ENCODE results near the gene RNF220.

The RNF220 gene

DNA sequence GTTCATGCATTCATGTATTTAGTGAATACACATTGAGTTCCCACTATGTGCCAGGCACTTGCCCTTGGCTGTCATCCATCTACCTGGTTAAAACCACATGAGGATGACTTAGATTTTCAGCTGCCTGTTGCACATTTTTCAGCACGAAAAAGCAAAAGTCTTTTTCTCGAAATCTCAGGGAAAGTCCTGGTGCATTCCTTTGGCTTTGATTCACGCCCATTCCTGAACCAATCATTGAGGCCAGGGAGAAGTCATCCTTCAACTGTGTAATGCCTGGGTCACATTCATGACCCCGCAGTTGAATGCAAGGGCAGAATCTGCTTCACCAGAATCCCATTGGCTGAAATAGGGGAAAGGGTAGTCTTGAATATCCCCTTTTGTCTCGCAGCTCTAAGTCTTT lies 84.4 kb downstream of the RNF220 start:
- peaks cover 9% of the 10 kb centered on the region; the same call in 1 of the 2 replicates for H3K9me3 ChIP-seq (ENCODE audit: insufficient read depth, low read depth, low read length)
- no peak overlapping the region for H3K9ac ChIP-seq (ENCODE audit: low read depth, low read length, poor library complexity, severe bottlenecking)
- H2AFZ ChIP-seq (ENCODE audit: low read length), result no peak overlapping the region
- TF ChIP-seq EZH2phosphoT487 (IDR thresholded peaks at IDR 0.05; ENCODE audit: borderline replicate concordance) (no peak), CTCF (conservative IDR thresholded peaks at IDR 0.05; ENCODE audit: low read length) (no peak)
- H3K79me2 ChIP-seq (ENCODE audit: insufficient read depth, low read length), result peaks cover 25% of the 10 kb centered on the region; the same call in 1 of the 2 replicates
- peaks cover 2% of the 10 kb centered on the region for H4K20me1 ChIP-seq (ENCODE audit: insufficient read depth, low read length, poor library complexity, severe bottlenecking)
- H3K4me3 ChIP-seq (ENCODE audit: low read length, poor library complexity, severe bottlenecking), result no peak overlapping the region
- H3K9me2 ChIP-seq (replicated peaks; ENCODE audit: low read depth, low read length), result no peaks in the 10 kb centered on the region
- H3K36me3 ChIP-seq (ENCODE audit: insufficient read depth, low read length), result peaks cover 3% of the 10 kb centered on the region; the same call in 1 of the 2 replicates
- peaks cover 5% of the 10 kb centered on the region; the same call in 1 of the 2 replicates for H3F3A ChIP-seq (ENCODE audit: low read depth)
- H3K4me2 ChIP-seq (ENCODE audit: low read depth, low read length, poor library complexity, severe bottlenecking), result no peak overlapping the region
- peaks cover 19% of the 10 kb centered on the region for H3K4me1 ChIP-seq (ENCODE audit: insufficient read depth, low read length, poor library complexity, severe bottlenecking)
- no peaks in the 10 kb centered on the region for H3K27me3 ChIP-seq (ENCODE audit: insufficient read depth, low read length, poor library complexity, severe bottlenecking)

DNA sequence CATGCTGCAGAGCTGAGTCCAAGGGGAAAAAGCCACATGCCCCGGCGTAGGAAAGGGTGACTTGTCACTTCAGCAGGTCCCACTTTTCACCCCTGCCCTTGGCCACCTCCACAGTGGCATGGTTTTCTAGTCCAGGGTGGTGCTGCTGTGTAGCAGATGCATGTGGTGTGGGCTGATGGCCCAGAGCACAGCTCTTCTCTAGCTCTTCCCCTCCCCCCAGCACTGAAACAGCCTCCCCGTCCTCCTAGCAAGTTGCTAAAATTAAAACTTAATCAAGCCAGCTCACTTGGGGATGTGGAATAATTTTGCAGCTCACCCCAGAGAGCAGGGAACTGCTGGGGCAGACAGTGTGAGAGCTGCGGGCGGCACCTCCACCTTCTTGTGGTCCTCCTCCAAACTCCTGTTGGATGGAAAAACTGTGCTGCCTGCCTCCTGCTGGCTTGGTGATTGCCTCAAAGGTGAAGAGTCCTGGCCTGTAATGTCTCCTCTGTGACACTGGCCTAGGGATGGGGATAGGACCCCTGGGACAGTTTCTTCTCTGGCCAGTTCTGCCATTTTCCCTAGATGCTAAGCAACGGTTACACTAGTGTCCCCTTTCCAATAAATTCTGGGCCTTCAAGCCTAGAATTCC lies 91.6 kb downstream of the RNF220 start:
- Histone ChIP-seq H4K20me1 (ENCODE audit: insufficient read depth, low read length, poor library complexity, severe bottlenecking) (peaks cover 2% of the 10 kb centered on the region), H3F3A (ENCODE audit: low read depth) (no peaks in the 10 kb centered on the region), H3K27me3 (ENCODE audit: insufficient read depth, low read length, poor library complexity, severe bottlenecking) (no peaks in the 10 kb centered on the region), H3K9me3 (ENCODE audit: insufficient read depth, low read depth, low read length) (no peaks in the 10 kb centered on the region), H3K4me2 (ENCODE audit: low read depth, low read length, poor library complexity, severe bottlenecking) (no peak overlapping the region), H3K9ac (ENCODE audit: low read depth, low read length, poor library complexity, severe bottlenecking) (no peak overlapping the region), H3K9me2 (replicated peaks; ENCODE audit: low read depth, low read length) (no peaks in the 10 kb centered on the region), H2AFZ (ENCODE audit: low read length) (no peak overlapping the region), H3K79me2 (ENCODE audit: insufficient read depth, low read length) (peaks cover 12% of the 10 kb centered on the region; the same call in 1 of the 2 replicates), H3K36me3 (ENCODE audit: insufficient read depth, low read length) (peaks cover 6% of the 10 kb centered on the region; the same call in 1 of the 2 replicates), H3K4me3 (ENCODE audit: low read length, poor library complexity, severe bottlenecking) (no peak overlapping the region), H3K4me1 (ENCODE audit: insufficient read depth, low read length, poor library complexity, severe bottlenecking) (no peaks in the 10 kb centered on the region)
- TF ChIP-seq CTCF (conservative IDR thresholded peaks at IDR 0.05; ENCODE audit: low read length) (no peak), EZH2phosphoT487 (IDR thresholded peaks at IDR 0.05; ENCODE audit: borderline replicate concordance) (no peak)

- H3K9me2 ChIP-seq (replicated peaks; ENCODE audit: low read depth, low read length), result no peaks in the 10 kb centered on the region
- H3F3A ChIP-seq (ENCODE audit: low read depth), result no peaks in the 10 kb centered on the region
- H3K4me1 ChIP-seq (ENCODE audit: insufficient read depth, low read length, poor library complexity, severe bottlenecking), result no peaks in the 10 kb centered on the region
- H3K79me2 ChIP-seq (ENCODE audit: insufficient read depth, low read length), result 0 out of 2 replicates have a peak, but pooled peaks cover 3% of the 10 kb centered on the region
- H3K9ac ChIP-seq (ENCODE audit: low read depth, low read length, poor library complexity, severe bottlenecking), result no peak overlapping the region
- no peak overlapping the region for H3K4me2 ChIP-seq (ENCODE audit: low read depth, low read length, poor library complexity, severe bottlenecking)
- no peak overlapping the region for H3K4me3 ChIP-seq (ENCODE audit: low read length, poor library complexity, severe bottlenecking)
- no peak overlapping the region for H2AFZ ChIP-seq (ENCODE audit: low read length)
- no peaks in the 10 kb centered on the region for H4K20me1 ChIP-seq (ENCODE audit: insufficient read depth, low read length, poor library complexity, severe bottlenecking)
- no peaks in the 10 kb centered on the region for H3K27me3 ChIP-seq (ENCODE audit: insufficient read depth, low read length, poor library complexity, severe bottlenecking)
- H3K9me3 ChIP-seq (ENCODE audit: insufficient read depth, low read depth, low read length), result no peaks in the 10 kb centered on the region
- TF ChIP-seq CTCF (conservative IDR thresholded peaks at IDR 0.05; ENCODE audit: low read length), result no peak
- TF ChIP-seq EZH2phosphoT487 (IDR thresholded peaks at IDR 0.05; ENCODE audit: borderline replicate concordance), result no peak
- H3K36me3 ChIP-seq (ENCODE audit: insufficient read depth, low read length), result peaks cover 6% of the 10 kb centered on the region; the same call in 1 of the 2 replicates
These were observed 92.5 kb downstream of the RNF220 start for GRCh38 chr1:44497422-44498170.
